HG03378 (cell line): Measurements from ENCODE around the gene FUOM.
A peak's percentile ranks its signal among the peaks of the same experiment; 100 is the strongest.
"Not testable (repeated sequence)": the region's sequence is repeated elsewhere in the genome, so short reads cannot be mapped to it uniquely, and the experiment has no call there.

Experiments
- ATAC-seq: cut with Tn5 transposase; IDR thresholded peaks from one replicate; pipeline ENCODE4 v1.9.1; 2021; ENCODE audit warnings: mild to moderate bottlenecking, moderate library complexity; ENCODE audit not compliant: unreplicated experiment

Gene FUOM

DNA sequence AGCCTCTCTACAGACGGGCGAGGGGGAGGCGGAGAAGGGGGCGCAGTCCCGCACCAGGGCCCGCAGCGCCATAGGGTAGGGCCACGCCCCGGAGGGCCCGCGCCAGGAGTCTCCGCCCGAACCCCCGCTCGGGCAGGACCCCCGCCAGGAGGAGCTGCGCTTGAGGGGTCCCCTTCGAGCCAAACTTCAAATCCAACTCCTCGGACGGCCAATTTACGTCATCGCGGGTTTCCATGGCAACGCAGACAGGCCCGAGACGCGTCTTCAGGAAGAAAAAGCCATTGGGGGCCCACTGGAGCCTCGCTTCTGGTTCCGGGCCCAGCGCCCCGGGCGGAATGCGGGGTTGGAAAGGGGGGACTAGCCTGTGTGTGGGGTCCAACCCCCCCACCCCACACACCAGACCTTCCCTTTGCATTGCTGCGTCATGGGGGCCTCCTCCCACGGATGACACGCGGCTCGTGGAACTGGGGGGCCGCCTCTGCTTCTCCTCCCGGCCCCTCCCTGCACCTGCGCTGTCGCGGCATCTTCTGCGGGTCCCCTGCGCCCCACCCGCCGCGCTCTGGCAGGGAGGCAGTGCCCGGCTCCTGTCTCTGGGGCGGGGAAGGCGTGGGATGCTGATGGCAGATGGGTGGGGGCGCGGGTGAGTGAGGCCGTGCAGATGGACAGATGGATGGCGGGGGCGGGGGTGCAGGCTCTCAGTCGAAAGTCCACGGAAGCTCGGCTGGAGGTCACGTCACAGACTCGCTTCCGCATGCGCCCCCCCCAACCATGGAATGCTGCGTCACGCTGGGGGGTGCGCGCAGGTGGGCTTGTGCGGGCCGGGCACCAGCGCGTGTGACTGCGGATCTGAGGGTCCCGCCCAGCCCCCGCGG, 22.3 kb downstream of the FUOM start:
- ATAC-seq, result no peak

GRCh38 chr10:133334503-133335245, 23.1 kb downstream of the FUOM start:
- ATAC-seq, result no peak

- ATAC-seq, result no peak
Observed at GRCh38 chr10:133332936-133333699, 24.7 kb downstream of the FUOM start.

GRCh38 chr10:133329491-133330202, 28.2 kb downstream of the FUOM start:
- peak; percentile 77 for ATAC-seq

DNA sequence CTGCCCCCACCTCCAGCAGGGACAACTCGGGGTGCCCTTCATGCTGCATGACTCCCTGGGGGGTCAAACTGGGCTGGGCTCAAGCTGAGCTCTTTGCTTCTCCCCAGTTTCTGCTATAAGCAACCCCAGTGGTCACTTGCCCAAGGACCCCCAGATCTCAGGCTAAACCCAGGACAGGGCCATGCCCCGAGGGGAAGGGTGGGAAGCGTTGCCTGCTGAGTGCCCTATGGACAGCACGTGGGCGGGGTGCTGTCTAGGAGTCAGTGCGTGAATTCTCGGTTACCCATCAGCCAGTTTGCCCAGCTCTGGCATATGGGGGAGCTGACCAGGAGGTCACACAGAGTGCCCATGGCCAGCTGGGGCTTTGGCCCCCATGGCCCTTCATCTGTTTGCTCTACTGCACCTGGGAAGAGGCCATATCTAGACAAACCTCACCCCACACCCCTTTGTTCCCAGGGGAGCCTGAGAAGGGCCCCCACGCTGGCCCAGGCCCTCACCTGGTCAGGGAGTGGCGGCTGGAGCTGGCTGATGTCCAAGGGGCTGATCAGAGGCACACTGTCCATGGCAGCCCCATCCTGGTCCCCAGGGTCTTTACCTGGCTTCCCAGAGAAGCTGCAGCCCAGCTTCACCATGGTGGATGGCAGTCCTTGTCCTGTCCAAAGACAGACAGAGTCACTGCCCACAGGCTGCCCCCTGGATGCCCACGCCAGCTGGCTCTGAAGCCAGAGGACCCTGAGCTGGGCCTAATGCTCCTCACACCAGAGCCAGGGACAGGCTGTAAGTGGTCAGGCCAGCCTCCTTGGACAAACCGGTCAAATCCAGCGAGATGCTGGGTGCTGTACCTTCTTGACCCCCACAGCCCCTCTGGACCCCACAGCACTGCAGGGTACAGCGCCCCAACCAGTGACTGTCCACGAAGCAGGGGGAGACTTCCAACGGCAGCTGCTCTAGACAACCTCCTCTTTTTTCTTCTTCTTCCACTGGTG, 29.2 kb downstream of the FUOM start:
- ATAC-seq, result no peak

- ATAC-seq, result no peak
Observed at GRCh38 chr10:133327651-133328357, 30.0 kb downstream of the FUOM start.

DNA sequence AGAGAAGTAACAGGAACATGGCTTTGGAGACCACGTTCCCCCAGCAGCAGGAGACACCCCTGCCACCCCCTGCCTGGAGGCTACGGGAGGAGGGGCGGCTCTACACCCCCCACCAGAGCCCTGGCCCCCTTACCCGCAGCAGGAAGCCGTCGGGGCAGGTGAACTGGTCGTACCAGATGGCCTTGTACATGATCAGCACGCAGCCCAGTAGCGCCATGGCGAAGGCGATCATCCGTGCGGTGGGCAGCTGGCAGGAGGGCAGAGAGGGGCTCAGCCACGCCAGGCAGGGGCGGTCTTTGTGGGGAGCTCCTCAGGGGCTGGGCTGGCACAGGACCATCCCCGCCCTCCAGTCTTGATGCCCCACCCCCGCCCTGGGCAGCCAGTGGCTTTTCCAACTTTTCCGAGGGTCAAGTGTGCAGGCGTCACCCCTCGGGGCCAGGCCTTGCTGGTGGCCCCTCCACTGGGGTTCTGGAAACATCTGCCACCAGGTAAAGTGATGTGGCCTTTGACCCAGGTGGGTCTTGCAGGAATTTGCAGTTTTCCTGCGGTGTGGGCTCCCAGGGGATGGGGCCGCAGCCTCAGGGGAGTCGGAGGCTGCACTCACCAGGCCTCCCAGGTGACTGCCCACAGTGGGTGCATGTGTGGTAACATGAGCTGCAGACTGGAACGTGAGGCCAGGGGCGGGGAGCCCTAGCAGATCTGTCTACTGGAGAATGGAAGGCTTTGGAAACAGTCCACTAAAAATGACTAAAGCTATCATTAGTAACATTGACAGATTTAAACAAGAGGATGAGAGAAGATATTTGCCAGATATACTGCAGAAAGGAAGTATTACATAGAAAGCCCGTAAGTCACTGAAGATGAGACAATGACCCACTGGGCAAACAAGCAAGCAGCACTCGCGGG, 30.8 kb downstream of the FUOM start:
- ATAC-seq, result no peak

GRCh38 chr10:133326223-133326551, 31.6 kb downstream of the FUOM start:
- ATAC-seq, result no peak

DNA sequence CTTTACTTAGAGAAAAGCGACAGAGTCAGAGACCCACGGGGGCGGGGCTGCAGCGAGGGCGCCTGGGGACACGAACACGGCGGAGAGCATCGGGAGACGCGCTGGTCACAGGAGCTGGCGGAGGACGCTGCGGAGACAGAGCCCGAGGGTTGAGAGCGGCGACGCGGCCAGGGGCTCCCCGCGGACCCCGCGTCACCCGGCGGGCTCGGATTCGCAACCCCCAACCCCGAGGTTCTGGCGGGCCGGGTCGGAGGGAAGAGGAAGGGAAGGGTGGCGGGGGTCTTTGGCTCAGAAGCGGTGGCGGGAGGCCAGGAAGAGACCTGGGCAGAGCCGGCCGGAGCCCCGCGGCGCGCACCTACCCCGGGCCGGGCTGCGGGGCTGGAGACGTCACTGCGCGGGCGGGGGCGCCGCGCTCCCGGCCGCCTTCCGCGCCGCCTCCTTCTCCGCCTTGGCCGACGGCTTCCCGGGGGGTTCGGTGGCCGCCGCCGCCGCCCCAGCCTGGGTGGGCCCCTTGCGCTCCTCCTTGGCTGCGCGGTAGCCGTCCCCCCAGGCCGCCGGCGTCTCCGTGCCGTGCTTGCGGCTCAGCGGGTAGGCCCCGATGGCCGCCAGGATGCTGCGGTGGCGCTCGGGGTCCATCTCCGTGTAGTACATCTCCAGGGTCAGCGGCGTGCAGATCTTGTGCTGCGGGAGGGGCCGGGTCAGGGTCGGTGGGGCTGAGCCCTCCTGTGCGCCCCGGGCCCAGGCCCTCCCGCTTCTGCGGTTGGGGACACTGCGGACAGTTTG, 32.2 kb downstream of the FUOM start:
- ATAC-seq, result no peak

DNA sequence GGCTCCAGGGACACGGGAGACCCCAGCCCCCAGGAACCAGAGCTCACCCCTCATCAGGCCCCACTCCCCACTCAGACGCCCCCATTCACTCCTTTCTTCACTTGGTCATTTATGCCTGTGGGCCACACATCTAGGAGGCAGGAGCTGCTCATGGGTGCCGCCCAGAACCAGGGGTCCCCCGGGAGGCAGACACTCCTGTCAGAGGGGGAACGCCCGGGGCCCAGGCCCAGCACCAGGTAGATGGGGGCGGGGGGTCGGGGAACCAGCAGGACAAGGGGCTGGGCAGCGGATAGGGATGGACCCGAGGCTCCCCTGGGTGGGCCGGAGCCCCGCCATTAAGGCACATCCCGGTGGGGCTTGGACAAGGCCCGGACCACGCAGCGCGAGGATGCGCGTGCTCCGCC, 33.0 kb downstream of the FUOM start:
- ATAC-seq, result no peak

GRCh38 chr10:133324198-133324792, 33.5 kb downstream of the FUOM start:
- ATAC-seq, result no peak

DNA sequence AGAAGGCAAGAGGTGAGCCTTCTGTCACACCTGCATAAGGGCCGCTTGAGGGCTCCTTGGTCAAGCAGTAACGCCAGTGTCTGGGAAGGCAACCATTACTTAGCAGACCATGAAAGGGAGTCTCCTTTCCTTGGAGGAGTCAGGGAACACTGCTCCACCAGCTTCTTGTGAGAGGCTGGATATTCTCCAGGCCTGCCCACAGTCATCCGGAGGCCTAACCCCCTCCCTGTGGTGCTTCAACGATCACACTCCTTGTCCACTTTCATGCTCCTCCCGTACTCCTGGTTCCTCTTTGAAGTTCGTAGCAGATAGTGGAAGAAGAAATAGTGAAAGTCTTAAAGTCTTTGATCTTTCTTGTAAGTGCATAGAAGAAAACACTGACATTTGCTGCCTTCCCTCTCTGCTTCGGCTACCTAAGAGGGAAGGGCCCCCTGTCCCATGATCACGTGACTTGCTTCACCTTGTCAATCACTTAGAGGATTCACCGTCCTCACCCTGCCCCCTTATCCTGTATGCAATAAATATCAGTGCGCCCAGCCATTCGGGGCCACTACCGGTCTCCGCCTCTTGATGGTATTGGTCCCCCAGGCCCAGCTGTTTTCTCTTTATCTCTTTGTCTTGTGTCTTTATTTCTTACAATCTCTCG, 35.6 kb downstream of the FUOM start:
- ATAC-seq, result not testable (repeated sequence)

DNA sequence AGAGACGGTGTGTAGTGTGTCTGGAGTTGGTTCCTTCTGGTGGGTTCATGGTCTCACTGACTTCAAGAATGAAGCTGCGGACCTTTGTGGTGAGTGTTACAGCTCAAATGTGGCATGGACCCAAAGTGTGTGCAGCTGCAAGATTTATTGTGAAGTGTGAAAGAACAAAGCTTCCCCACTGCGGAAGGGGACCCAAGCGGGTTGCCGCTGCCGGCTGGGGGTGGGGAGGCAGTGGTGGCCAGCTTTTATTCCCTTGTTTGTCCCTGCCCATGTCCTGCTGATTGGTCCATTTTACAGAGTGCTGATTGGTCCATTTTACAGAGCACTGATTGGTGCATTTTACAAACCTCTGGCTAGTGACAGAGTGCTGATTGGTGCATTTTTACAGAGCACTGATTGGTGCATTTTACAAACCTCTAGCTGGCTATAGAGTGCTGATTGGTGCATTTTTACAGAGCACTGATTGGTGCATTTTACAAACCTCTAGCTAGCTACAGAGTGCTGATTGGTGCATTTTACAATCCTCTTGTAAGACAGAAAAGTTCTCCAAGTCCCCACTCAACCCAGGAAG, 36.9 kb downstream of the FUOM start:
- not testable (repeated sequence) for ATAC-seq

GRCh38 chr10:133318494-133319127, 39.2 kb downstream of the FUOM start:
- ATAC-seq, result peak; percentile 45

GRCh38 chr10:133316732-133317131, 41.1 kb downstream of the FUOM start:
- no peak for ATAC-seq

DNA sequence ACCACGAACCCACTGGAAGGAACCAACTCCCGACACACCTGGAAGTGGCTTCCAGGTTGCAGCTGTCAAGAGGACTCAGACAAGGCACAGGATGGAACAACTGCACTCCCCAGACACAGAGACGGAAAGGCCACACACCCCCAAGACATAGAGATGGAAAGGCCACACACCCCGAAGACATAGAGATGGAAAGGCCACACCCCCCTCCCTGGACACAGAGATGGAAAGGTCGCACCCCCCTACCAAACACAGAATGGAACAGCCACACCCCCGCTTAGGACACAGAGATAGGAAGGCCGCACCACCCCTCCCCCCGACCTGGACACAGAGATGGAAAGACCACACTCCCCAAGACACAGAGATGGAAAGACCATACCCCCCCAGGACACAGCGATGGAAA, 41.6 kb downstream of the FUOM start:
- ATAC-seq, result no peak
